Measurements from ENCODE around the gene TMUB1.

DNA sequence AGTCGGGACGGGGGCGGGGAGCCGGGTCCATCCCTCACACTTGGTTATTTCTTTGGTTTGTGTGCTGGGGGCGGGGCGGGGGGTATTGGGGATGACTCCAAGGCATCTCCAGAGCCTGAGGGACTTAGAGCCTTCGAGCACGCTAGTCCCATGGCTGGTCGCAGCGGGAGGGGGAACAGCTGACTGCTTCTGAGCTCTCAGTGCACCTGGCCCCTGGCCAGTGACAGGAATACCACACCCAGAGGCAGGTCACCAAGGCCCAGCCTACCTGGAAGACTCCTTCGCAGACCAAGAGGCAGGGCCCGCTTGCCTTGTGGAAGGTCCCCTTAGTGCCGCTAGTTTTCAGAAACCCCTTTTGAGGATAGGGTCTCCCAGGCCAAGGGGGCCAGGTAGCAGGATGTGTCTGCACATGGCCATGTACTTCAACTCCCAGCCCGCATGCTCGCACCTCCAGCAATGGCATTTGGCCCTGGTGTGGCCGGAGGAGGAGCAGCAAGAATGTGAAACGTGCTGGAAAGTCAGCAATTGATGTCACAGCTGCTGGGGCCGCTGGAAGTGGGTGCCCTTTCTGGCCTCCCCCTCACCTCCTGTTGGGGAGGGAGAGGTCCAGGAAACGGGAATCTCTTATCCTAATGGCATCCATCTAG is 43.3 kb upstream of the TMUB1 start:
- TF ChIP-seq POLR2A (IDR thresholded peaks at IDR 0.05) (no peak), POLR2AphosphoS5 (IDR thresholded peaks at IDR 0.05) (no peak), EP300 (IDR thresholded peaks at IDR 0.05) (no peak)
- TF ChIP-seq, protein P1, sequence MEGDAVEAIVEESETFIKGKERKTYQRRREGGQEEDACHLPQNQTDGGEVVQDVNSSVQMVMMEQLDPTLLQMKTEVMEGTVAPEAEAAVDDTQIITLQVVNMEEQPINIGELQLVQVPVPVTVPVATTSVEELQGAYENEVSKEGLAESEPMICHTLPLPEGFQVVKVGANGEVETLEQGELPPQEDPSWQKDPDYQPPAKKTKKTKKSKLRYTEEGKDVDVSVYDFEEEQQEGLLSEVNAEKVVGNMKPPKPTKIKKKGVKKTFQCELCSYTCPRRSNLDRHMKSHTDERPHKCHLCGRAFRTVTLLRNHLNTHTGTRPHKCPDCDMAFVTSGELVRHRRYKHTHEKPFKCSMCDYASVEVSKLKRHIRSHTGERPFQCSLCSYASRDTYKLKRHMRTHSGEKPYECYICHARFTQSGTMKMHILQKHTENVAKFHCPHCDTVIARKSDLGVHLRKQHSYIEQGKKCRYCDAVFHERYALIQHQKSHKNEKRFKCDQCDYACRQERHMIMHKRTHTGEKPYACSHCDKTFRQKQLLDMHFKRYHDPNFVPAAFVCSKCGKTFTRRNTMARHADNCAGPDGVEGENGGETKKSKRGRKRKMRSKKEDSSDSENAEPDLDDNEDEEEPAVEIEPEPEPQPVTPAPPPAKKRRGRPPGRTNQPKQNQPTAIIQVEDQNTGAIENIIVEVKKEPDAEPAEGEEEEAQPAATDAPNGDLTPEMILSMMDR (IDR thresholded peaks at IDR 0.05) = no peak

Measured in gastroesophageal sphincter (tissue), 3 donors.